ENCODE measurements around the gene KCNJ2.

The KCNJ2 gene

DNA sequence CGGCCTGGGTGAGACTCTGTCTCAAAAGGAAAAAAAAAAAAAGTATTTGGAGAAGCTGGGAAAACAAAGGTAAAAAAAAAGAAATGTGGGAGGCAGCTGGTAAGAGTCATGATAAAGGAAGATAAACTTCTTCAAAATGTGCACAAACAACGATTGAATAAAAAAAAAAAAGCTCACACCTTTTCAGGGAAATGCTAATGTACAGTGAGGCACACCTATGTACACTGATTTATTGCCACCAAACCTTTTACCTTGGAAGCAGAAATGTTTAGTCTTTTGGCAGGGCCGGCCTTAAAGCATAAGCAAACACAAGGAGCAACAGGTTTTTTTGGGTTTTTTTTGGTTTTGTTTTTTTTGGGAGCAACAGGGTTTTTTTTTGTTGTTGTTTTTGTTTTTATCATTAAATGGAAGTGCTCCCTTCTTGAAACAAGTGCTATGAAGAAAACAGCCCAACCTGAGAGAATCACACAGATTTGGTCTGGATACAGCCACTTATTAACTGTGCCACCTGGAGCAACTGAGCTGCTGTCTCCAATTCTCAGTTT lies 29.8 kb upstream of the KCNJ2 start:
- DNase-seq (ENCODE audit: low read depth, low spot score) = no peak
- no peak for TF ChIP-seq EZH2 (IDR thresholded peaks at IDR 0.05)
- TF ChIP-seq POLR2AphosphoS5 (IDR thresholded peaks at IDR 0.05; ENCODE audit: borderline replicate concordance, low read depth, low read length) = no peak
- no peak for TF ChIP-seq FOXP2 (optimal IDR thresholded peaks at IDR 0.05; ENCODE audit: control extremely low read depth, extremely low read length, insufficient read depth)
- Histone ChIP-seq H3K9me3 (ENCODE audit: low read depth, low read length) (no peaks in the 10 kb centered on the region), H3K4me3 (no peak overlapping the region), H3K9ac (ENCODE audit: insufficient read length) (no peak overlapping the region), H3K36me3 (ENCODE audit: insufficient read depth, low read length) (no peaks in the 10 kb centered on the region), H3K27ac (no peak overlapping the region)

DNA sequence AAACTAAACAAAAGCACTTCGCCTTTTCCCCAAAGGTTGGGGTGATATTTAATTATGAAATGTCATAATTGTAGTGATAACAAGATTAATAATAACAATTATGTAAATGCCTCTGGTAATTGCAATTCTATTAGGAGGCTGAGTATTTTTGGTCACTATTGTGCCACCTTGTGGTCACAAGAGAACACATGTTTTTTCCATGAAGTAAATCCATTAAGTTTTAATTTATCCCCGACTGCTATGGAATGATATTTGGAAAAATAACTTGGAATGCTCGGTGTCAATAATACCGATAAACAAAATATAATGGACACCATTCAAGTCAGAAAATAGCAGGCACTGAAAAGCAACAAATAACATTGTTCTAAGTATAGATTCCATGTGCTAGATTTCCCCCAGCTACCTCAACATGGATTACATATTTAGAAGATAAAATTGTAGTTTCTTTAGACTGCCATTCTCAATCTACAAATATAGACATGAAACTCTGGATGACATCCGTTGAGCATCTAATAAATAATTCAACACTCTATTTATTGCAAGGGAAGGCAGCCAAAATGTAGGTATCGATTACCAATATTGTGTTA lies 25.0 kb upstream of the KCNJ2 start:
- DNase-seq (ENCODE audit: low read depth, low spot score) = no peak

GRCh38 chr17:70153210-70153609 lies 16.1 kb upstream of the KCNJ2 start:
- TF ChIP-seq POLR2AphosphoS5 (IDR thresholded peaks at IDR 0.05; ENCODE audit: borderline replicate concordance, low read depth, low read length) = no peak
- TF ChIP-seq EZH2 (IDR thresholded peaks at IDR 0.05) = no peak
- no peak for TF ChIP-seq FOXP2 (optimal IDR thresholded peaks at IDR 0.05; ENCODE audit: control extremely low read depth, extremely low read length, insufficient read depth)
- no peak for DNase-seq (ENCODE audit: low read depth, low spot score)

More for the DNA sequence above, 25.0 kb upstream of the KCNJ2 start:
- H3K4me3 ChIP-seq = no peak overlapping the region
- H3K36me3 ChIP-seq (ENCODE audit: insufficient read depth, low read length) = no peaks in the 10 kb centered on the region
- H3K27ac ChIP-seq = no peak overlapping the region
- no peaks in the 10 kb centered on the region for H3K9me3 ChIP-seq (ENCODE audit: low read depth, low read length)
- no peak overlapping the region for H3K9ac ChIP-seq (ENCODE audit: insufficient read length)
- TF ChIP-seq FOXP2 (optimal IDR thresholded peaks at IDR 0.05; ENCODE audit: control extremely low read depth, extremely low read length, insufficient read depth) (no peak), EZH2 (IDR thresholded peaks at IDR 0.05) (no peak), POLR2AphosphoS5 (IDR thresholded peaks at IDR 0.05; ENCODE audit: borderline replicate concordance, low read depth, low read length) (no peak)

DNA sequence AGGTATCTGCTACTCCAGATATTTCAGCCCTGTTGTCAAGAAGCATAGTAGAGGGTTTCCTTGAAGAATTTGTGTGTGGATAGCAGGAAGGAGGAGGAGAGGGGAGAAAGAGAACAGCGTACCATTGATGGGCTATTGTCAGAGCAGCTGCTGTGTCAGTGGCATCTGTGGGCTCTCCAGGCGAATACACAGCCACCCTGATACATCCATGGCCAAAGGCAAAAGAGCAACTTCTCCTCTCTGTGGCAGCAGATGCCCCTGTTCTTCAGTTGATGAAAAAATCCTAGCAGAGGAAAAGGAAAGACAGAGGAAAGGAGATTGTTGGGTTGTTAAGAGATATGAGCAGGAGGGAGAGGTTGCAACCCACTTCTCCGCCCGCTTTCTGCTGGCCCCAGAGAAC lies 12.2 kb upstream of the KCNJ2 start:
- Histone ChIP-seq H3K27ac (no peak overlapping the region), H3K36me3 (ENCODE audit: insufficient read depth, low read length) (no peaks in the 10 kb centered on the region), H3K9ac (ENCODE audit: insufficient read length) (no peak overlapping the region), H3K4me3 (no peak overlapping the region), H3K9me3 (ENCODE audit: low read depth, low read length) (no peaks in the 10 kb centered on the region)
- DNase-seq (ENCODE audit: low read depth, low spot score) = no peak
- TF ChIP-seq FOXP2 (optimal IDR thresholded peaks at IDR 0.05; ENCODE audit: control extremely low read depth, extremely low read length, insufficient read depth) (no peak), POLR2AphosphoS5 (IDR thresholded peaks at IDR 0.05; ENCODE audit: borderline replicate concordance, low read depth, low read length) (no peak), EZH2 (IDR thresholded peaks at IDR 0.05) (no peak)

More at GRCh38 chr17:70153210-70153609, 16.1 kb upstream of the KCNJ2 start:
- no peak overlapping the region for H3K9ac ChIP-seq (ENCODE audit: insufficient read length)
- H3K27ac ChIP-seq = no peak overlapping the region
- no peaks in the 10 kb centered on the region for H3K36me3 ChIP-seq (ENCODE audit: insufficient read depth, low read length)
- H3K9me3 ChIP-seq (ENCODE audit: low read depth, low read length) = no peaks in the 10 kb centered on the region
- H3K4me3 ChIP-seq = no peak overlapping the region

- no peak overlapping the region for H3K4me3 ChIP-seq
- H3K27ac ChIP-seq = no peak overlapping the region
- no peak for DNase-seq (ENCODE audit: low read depth, low spot score)
- H3K9me3 ChIP-seq (ENCODE audit: low read depth, low read length) = no peaks in the 10 kb centered on the region
- H3K36me3 ChIP-seq (ENCODE audit: insufficient read depth, low read length) = no peaks in the 10 kb centered on the region
- TF ChIP-seq EZH2 (IDR thresholded peaks at IDR 0.05) = no peak
- TF ChIP-seq FOXP2 (optimal IDR thresholded peaks at IDR 0.05; ENCODE audit: control extremely low read depth, extremely low read length, insufficient read depth) = no peak
- TF ChIP-seq POLR2AphosphoS5 (IDR thresholded peaks at IDR 0.05; ENCODE audit: borderline replicate concordance, low read depth, low read length) = no peak
- no peak overlapping the region for H3K9ac ChIP-seq (ENCODE audit: insufficient read length)
Measured at GRCh38 chr17:70158180-70158579, 11.2 kb upstream of the KCNJ2 start.

- Histone ChIP-seq H3K9ac (ENCODE audit: insufficient read length) (no peak overlapping the region), H3K27ac (no peak overlapping the region), H3K4me3 (no peak overlapping the region), H3K36me3 (ENCODE audit: insufficient read depth, low read length) (no peaks in the 10 kb centered on the region), H3K9me3 (ENCODE audit: low read depth, low read length) (no peaks in the 10 kb centered on the region)
- TF ChIP-seq POLR2AphosphoS5 (IDR thresholded peaks at IDR 0.05; ENCODE audit: borderline replicate concordance, low read depth, low read length) (no peak), EZH2 (IDR thresholded peaks at IDR 0.05) (no peak), FOXP2 (optimal IDR thresholded peaks at IDR 0.05; ENCODE audit: control extremely low read depth, extremely low read length, insufficient read depth) (no peak)
- no peak for DNase-seq (ENCODE audit: low read depth, low spot score)
Measured at GRCh38 chr17:70158591-70158990, 10.7 kb upstream of the KCNJ2 start.

- H3K27ac ChIP-seq = no peak overlapping the region
- no peaks in the 10 kb centered on the region for H3K36me3 ChIP-seq (ENCODE audit: insufficient read depth, low read length)
- TF ChIP-seq EZH2 (IDR thresholded peaks at IDR 0.05) = no peak
- no peak for TF ChIP-seq FOXP2 (optimal IDR thresholded peaks at IDR 0.05; ENCODE audit: control extremely low read depth, extremely low read length, insufficient read depth)
- no peak for TF ChIP-seq POLR2AphosphoS5 (IDR thresholded peaks at IDR 0.05; ENCODE audit: borderline replicate concordance, low read depth, low read length)
- H3K4me3 ChIP-seq = no peak overlapping the region
- H3K9ac ChIP-seq (ENCODE audit: insufficient read length) = no peak overlapping the region
- no peaks in the 10 kb centered on the region for H3K9me3 ChIP-seq (ENCODE audit: low read depth, low read length)
- no peak for DNase-seq (ENCODE audit: low read depth, low spot score)
Measured at GRCh38 chr17:70159980-70160379, 9.4 kb upstream of the KCNJ2 start.

GRCh38 chr17:70161519-70161918 lies 7.8 kb upstream of the KCNJ2 start:
- no peak for DNase-seq (ENCODE audit: low read depth, low spot score)
- H3K36me3 ChIP-seq (ENCODE audit: insufficient read depth, low read length) = no peaks in the 10 kb centered on the region
- no peak overlapping the region for H3K4me3 ChIP-seq
- H3K9ac ChIP-seq (ENCODE audit: insufficient read length) = no peak overlapping the region
- TF ChIP-seq EZH2 (IDR thresholded peaks at IDR 0.05) = no peak
- no peak for TF ChIP-seq POLR2AphosphoS5 (IDR thresholded peaks at IDR 0.05; ENCODE audit: borderline replicate concordance, low read depth, low read length)
- TF ChIP-seq FOXP2 (optimal IDR thresholded peaks at IDR 0.05; ENCODE audit: control extremely low read depth, extremely low read length, insufficient read depth) = no peak
- H3K9me3 ChIP-seq (ENCODE audit: low read depth, low read length) = no peaks in the 10 kb centered on the region
- no peak overlapping the region for H3K27ac ChIP-seq

- H3K9ac ChIP-seq (ENCODE audit: insufficient read length) = no peak overlapping the region
- no peak overlapping the region for H3K4me3 ChIP-seq
- TF ChIP-seq FOXP2 (optimal IDR thresholded peaks at IDR 0.05; ENCODE audit: control extremely low read depth, extremely low read length, insufficient read depth) (no peak), POLR2AphosphoS5 (IDR thresholded peaks at IDR 0.05; ENCODE audit: borderline replicate concordance, low read depth, low read length) (no peak), EZH2 (IDR thresholded peaks at IDR 0.05) (no peak)
- DNase-seq (ENCODE audit: low read depth, low spot score) = no peak
- H3K27ac ChIP-seq = no peak overlapping the region
- H3K36me3 ChIP-seq (ENCODE audit: insufficient read depth, low read length) = no peaks in the 10 kb centered on the region
- no peaks in the 10 kb centered on the region for H3K9me3 ChIP-seq (ENCODE audit: low read depth, low read length)
Measured at GRCh38 chr17:70165383-70165782, 3.9 kb upstream of the KCNJ2 start.
